Endodermal cell (in vitro differentiated cells): ENCODE results near the gene VPS26C. TPM values are rescaled to one million over a fixed set of nuclear protein-coding genes. Genes with fewer than 3 reads are reported as not detected.
A peak's percentile ranks its signal among the peaks of the same experiment; 100 is the strongest.

Experiments used
- DNase-seq: peaks from one replicate; pipeline ENCODE4 v3.0.0-alpha.2; 2017
- H3K27ac ChIP-seq: 2 replicates; pipeline ENCODE4 v1.5.1; 2013; ENCODE audit warnings: mild to moderate bottlenecking, low read depth, low read length, moderate library complexity
- H3K27me3 ChIP-seq: 2 replicates; pipeline ENCODE4 v1.6.1; 2013; ENCODE audit warnings: mild to moderate bottlenecking, low read length, moderate library complexity; ENCODE audit not compliant: insufficient read depth, control insufficient read depth, poor library complexity, severe bottlenecking
- H3K36me3 ChIP-seq: 2 replicates; pipeline ENCODE4 v1.7.0; 2013; ENCODE audit warnings: mild to moderate bottlenecking, low read length, moderate library complexity; ENCODE audit not compliant: control insufficient read depth, insufficient read depth
- H3K4me1 ChIP-seq: one replicate; pipeline ENCODE4 v1.7.0; 2013; ENCODE audit warnings: low read length; ENCODE audit not compliant: control insufficient read depth, insufficient read depth
- H3K4me3 ChIP-seq: 2 replicates; pipeline ENCODE4 v1.5.1; 2013; ENCODE audit warnings: mild to moderate bottlenecking, low read length, moderate library complexity
- H3K9ac ChIP-seq: 2 replicates; pipeline ENCODE4 v1.6.1; 2013; ENCODE audit warnings: mild to moderate bottlenecking, low read length, moderate library complexity; ENCODE audit not compliant: poor library complexity, severe bottlenecking; ENCODE audit errors: extremely low read depth
- H3K9me3 ChIP-seq: 2 replicates; pipeline ENCODE4 v1.6.1; 2013; ENCODE audit warnings: mild to moderate bottlenecking, low read length, moderate library complexity; ENCODE audit not compliant: control insufficient read depth
- H3K27ac Mint-ChIP-seq: 2 replicates; pipeline ENCODE4 v1.8.0; 2020; ENCODE audit warnings: mixed read lengths
- H3K27me3 Mint-ChIP-seq: 2 replicates; pipeline ENCODE4 v1.8.0; 2021; ENCODE audit warnings: mild to moderate bottlenecking, mixed read lengths; ENCODE audit not compliant: insufficient read depth
- H3K36me3 Mint-ChIP-seq: 2 replicates; pipeline ENCODE4 v1.8.0; 2020; ENCODE audit warnings: low read depth, mixed read lengths
- H3K4me1 Mint-ChIP-seq: 2 replicates; pipeline ENCODE4 v1.8.0; 2020; ENCODE audit warnings: mixed read lengths
- H3K4me3 Mint-ChIP-seq: 2 replicates; pipeline ENCODE4 v1.8.0; 2020; ENCODE audit warnings: mild to moderate bottlenecking, moderate library complexity, mixed read lengths
- H3K9me3 Mint-ChIP-seq: 2 replicates; pipeline ENCODE4 v1.8.0; 2020; ENCODE audit warnings: mild to moderate bottlenecking, mixed read lengths
- WGBS, 2 experiments: methylation state at CpG; one replicate each; pipeline versions ENCODE4 v1.1.5 to v1.1.7; 2013; ENCODE audit warnings: missing lambda C conversion rate in 2 of 2, mixed read lengths in 1 of 2; ENCODE audit not compliant: insufficient coverage in 1 of 2, insufficient read length in 1 of 2; 5-methylcytosine and 5-hydroxymethylcytosine counted together
- total RNA-seq, 2 donors: library from RNA; stranded (reverse); fragmentation: NEBNext Ultra II Directional in 1 of 2; extraction: Animal tissue kit (Norgen Biotek cat#: 25700) in 1 of 2; gene quantifications; 2 replicates in 1 of 2; 3 replicates in 1 of 2; pipeline ENCODE4 v1.2.1, GENCODE V29; 2021
- TF ChIP-seq, protein P1 (sequence below): fragments of 200-600 bp; sonication (generic); conservative IDR thresholded peaks from 2 replicates; pipeline ENCODE4 v1.5.0; 2021; ENCODE audit warnings: antibody characterized with exemption, mild to moderate bottlenecking

VPS26C gene
- total RNA-seq, 2 donors from 2014 or later, result 37.1 to 61.0 TPM

DNA sequence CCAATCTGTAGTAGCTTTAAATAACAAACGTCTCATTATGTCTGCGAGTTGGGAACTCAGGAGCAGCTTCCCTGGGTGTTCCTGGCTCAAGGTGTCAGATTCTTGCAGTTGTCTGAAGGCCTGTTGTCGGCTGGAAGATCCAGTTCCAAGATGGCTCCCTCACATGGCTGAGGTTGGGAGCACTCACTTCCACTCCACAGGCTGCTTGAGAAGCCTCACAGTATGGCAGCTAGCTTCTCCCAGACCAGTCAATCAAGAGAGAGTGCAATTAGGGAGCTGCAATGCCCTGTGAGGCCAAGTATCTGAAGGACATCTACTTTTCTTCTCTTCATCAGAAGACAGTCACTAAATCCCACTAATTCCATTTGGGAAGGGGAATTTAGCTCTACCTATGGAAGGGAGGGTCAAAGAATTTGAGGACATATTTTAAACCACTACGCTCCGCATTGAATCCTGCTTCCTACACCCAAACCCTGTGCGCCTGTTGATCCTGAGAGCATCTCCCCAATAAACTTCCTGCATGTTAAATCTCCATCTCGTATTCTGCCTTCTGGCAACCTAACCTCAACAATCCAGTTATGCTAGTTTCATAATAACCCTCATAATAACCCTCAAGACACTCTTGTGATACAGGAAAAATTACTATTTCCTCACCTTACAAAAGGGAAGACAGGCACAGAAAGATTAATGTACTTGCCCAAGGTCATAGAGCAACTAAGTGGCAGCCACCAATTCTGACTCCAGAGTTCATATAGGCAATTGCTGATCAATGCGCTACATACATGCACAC lies 3.6 kb upstream of the VPS26C start:
- DNase-seq, result peak; percentile 63
- H3K9me3 ChIP-seq, result no peaks in the 10 kb centered on the region
- H3K4me1 Mint-ChIP-seq, result peaks cover 7% of the 10 kb centered on the region
- no peaks in the 10 kb centered on the region for H3K36me3 Mint-ChIP-seq
- H3K36me3 ChIP-seq, result no peaks in the 10 kb centered on the region
- H3K27me3 Mint-ChIP-seq, result no peaks in the 10 kb centered on the region
- H3K27ac ChIP-seq, result no peak overlapping the region
- peaks cover 3% of the 10 kb centered on the region for H3K4me1 ChIP-seq
- H3K27me3 ChIP-seq, result no peaks in the 10 kb centered on the region
- H3K4me3 ChIP-seq, result no peak overlapping the region
- no peak overlapping the region for H3K4me3 Mint-ChIP-seq
- H3K9me3 Mint-ChIP-seq, result no peaks in the 10 kb centered on the region
- no peak overlapping the region for H3K9ac ChIP-seq
- TF ChIP-seq, protein P1, sequence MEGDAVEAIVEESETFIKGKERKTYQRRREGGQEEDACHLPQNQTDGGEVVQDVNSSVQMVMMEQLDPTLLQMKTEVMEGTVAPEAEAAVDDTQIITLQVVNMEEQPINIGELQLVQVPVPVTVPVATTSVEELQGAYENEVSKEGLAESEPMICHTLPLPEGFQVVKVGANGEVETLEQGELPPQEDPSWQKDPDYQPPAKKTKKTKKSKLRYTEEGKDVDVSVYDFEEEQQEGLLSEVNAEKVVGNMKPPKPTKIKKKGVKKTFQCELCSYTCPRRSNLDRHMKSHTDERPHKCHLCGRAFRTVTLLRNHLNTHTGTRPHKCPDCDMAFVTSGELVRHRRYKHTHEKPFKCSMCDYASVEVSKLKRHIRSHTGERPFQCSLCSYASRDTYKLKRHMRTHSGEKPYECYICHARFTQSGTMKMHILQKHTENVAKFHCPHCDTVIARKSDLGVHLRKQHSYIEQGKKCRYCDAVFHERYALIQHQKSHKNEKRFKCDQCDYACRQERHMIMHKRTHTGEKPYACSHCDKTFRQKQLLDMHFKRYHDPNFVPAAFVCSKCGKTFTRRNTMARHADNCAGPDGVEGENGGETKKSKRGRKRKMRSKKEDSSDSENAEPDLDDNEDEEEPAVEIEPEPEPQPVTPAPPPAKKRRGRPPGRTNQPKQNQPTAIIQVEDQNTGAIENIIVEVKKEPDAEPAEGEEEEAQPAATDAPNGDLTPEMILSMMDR, result no peak
- WGBS, 2 experiments, result 81 to 88% methylated on average over 8 of the region's 8 CpGs
- H3K27ac Mint-ChIP-seq, result no peak overlapping the region

DNA sequence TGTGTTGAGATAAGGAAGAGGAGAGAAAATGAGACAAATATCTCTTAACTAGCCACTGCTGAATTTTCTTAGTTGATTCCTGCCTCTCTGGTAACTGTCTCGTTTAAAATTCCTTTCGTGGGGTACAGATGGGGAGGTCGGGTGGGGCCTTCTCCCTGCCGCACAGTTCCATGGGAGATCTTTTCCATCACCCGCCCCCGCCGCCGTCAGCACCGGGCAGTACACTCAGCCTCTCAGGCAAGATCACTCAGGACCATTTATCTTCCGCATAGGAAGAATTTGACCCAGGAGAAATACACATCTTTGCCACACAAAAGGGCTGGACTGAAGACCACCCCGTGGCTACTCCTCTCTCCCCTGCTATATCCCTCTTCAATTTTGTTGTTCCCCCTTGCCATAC lies 2.3 kb upstream of the VPS26C start:
- Histone ChIP-seq H3K4me1 (peaks cover 3% of the 10 kb centered on the region), H3K36me3 (no peaks in the 10 kb centered on the region), H3K4me3 (no peak overlapping the region), H3K27ac (no peak overlapping the region), H3K9me3 (no peaks in the 10 kb centered on the region), H3K9ac (no peak overlapping the region), H3K27me3 (no peaks in the 10 kb centered on the region)
- Mint-ChIP-seq H3K4me3 (peak overlapping the region; percentile 81), H3K4me1 (peaks cover 7% of the 10 kb centered on the region), H3K9me3 (no peaks in the 10 kb centered on the region), H3K27me3 (no peaks in the 10 kb centered on the region), H3K36me3 (no peaks in the 10 kb centered on the region), H3K27ac (no peak overlapping the region)
- DNase-seq, result no peak
- 95 to 96% methylated on average over 11 of the region's 11 CpGs for WGBS, 2 experiments
- TF ChIP-seq, protein P1, result no peak

DNA sequence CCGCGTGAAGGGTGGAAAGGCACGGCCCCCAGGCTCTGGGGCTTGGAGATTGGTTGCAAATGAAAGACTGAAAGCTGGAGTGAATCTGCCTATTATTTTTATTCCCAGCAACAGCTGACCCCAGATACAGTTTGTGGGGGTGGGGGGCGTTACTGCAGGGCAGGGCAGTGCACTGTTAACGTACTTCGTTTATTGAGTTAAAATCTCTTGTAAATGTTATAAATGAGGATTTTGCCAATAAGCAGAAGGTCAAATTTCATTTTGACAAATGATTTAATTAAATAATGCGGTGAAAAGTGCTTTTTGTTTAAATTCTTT lies 1.0 kb upstream of the VPS26C start:
- H3K4me1 ChIP-seq, result peaks cover 3% of the 10 kb centered on the region
- no peaks in the 10 kb centered on the region for H3K9me3 ChIP-seq
- no peaks in the 10 kb centered on the region for H3K27me3 ChIP-seq
- peak overlapping the region; percentile 89 for H3K4me3 ChIP-seq
- no peaks in the 10 kb centered on the region for H3K9me3 Mint-ChIP-seq
- TF ChIP-seq, protein P1, result no peak
- peak overlapping the region; percentile 94 for H3K27ac Mint-ChIP-seq
- WGBS, 2 experiments, result 3 to 6% methylated on average over 3 to 7 of the region's 7 CpGs
- DNase-seq, result no peak
- H3K27ac ChIP-seq, result peak overlapping the region; percentile 98
- no peaks in the 10 kb centered on the region for H3K36me3 Mint-ChIP-seq
- H3K9ac ChIP-seq, result peak overlapping the region; percentile 83
- H3K4me3 Mint-ChIP-seq, result peak overlapping the region; percentile 81
- peaks cover 7% of the 10 kb centered on the region for H3K4me1 Mint-ChIP-seq
- H3K27me3 Mint-ChIP-seq, result no peaks in the 10 kb centered on the region
- no peaks in the 10 kb centered on the region for H3K36me3 ChIP-seq
